ENCODE results near the gene ZBTB18.
"Not testable (repeated sequence)": the region's sequence is repeated elsewhere in the genome, so short reads cannot be mapped to it uniquely, and the experiment has no call there.

The ZBTB18 gene

GRCh38 chr1:244013100-244013499, 38.0 kb upstream of the ZBTB18 start:
- no peak for DNase-seq (ENCODE audit: insufficient read length, low spot score)
- no peak for TF ChIP-seq POLR2AphosphoS5 (IDR thresholded peaks at IDR 0.05; ENCODE audit: low read depth, low read length)
- TF ChIP-seq TAF1 (IDR thresholded peaks at IDR 0.05; ENCODE audit: low read depth, low read length), result no peak
- TF ChIP-seq POLR2A (IDR thresholded peaks at IDR 0.05; ENCODE audit: low read depth, low read length), result no peak
- no peak for TF ChIP-seq POU2F2 (IDR thresholded peaks at IDR 0.05; ENCODE audit: low read depth, low read length)
- no peak for TF ChIP-seq PAX5 (IDR thresholded peaks at IDR 0.05; ENCODE audit: insufficient read depth, low read length, severe bottlenecking)
- FAIRE-seq, result no peak

GRCh38 chr1:244014862-244015261, 36.2 kb upstream of the ZBTB18 start:
- FAIRE-seq; DNase-seq (ENCODE audit: insufficient read length, low spot score): not testable (repeated sequence)

GRCh38 chr1:244019982-244020485, 31.0 kb upstream of the ZBTB18 start:
- TF ChIP-seq TAF1 (IDR thresholded peaks at IDR 0.05; ENCODE audit: low read depth, low read length), result no peak
- no peak for FAIRE-seq
- no peak for DNase-seq (ENCODE audit: insufficient read length, low spot score)

GRCh38 chr1:244021427-244021826, 29.7 kb upstream of the ZBTB18 start:
- DNase-seq (ENCODE audit: insufficient read length, low spot score), result no peak
- FAIRE-seq, result no peak
- TF ChIP-seq POLR2A (IDR thresholded peaks at IDR 0.05; ENCODE audit: low read depth, low read length) (no peak), POLR2AphosphoS5 (IDR thresholded peaks at IDR 0.05; ENCODE audit: low read depth, low read length) (no peak), TAF1 (IDR thresholded peaks at IDR 0.05; ENCODE audit: low read depth, low read length) (no peak), PAX5 (IDR thresholded peaks at IDR 0.05; ENCODE audit: insufficient read depth, low read length, severe bottlenecking) (no peak), POU2F2 (IDR thresholded peaks at IDR 0.05; ENCODE audit: low read depth, low read length) (no peak), SPI1 (IDR thresholded peaks at IDR 0.05; ENCODE audit: low read depth, low read length) (no peak)

GRCh38 chr1:244022311-244022710, 28.8 kb upstream of the ZBTB18 start:
- TF ChIP-seq TAF1 (IDR thresholded peaks at IDR 0.05; ENCODE audit: low read depth, low read length), result no peak
- no peak for DNase-seq (ENCODE audit: insufficient read length, low spot score)
- no peak for FAIRE-seq

GRCh38 chr1:244022864-244023440, 28.1 kb upstream of the ZBTB18 start:
- no peak for DNase-seq (ENCODE audit: insufficient read length, low spot score)
- no peak for TF ChIP-seq POLR2A (IDR thresholded peaks at IDR 0.05; ENCODE audit: low read depth, low read length)
- no peak for TF ChIP-seq POLR2AphosphoS5 (IDR thresholded peaks at IDR 0.05; ENCODE audit: low read depth, low read length)
- no peak for TF ChIP-seq POU2F2 (IDR thresholded peaks at IDR 0.05; ENCODE audit: low read depth, low read length)
- no peak for TF ChIP-seq SPI1 (IDR thresholded peaks at IDR 0.05; ENCODE audit: low read depth, low read length)
- no peak for TF ChIP-seq PAX5 (IDR thresholded peaks at IDR 0.05; ENCODE audit: insufficient read depth, low read length, severe bottlenecking)
- TF ChIP-seq TAF1 (IDR thresholded peaks at IDR 0.05; ENCODE audit: low read depth, low read length), result no peak
- FAIRE-seq, result no peak

GRCh38 chr1:244027491-244028145, 23.5 kb upstream of the ZBTB18 start:
- TF ChIP-seq PAX5 (IDR thresholded peaks at IDR 0.05; ENCODE audit: insufficient read depth, low read length, severe bottlenecking), result no peak
- no peak for TF ChIP-seq TAF1 (IDR thresholded peaks at IDR 0.05; ENCODE audit: low read depth, low read length)
- no peak for TF ChIP-seq POLR2A (IDR thresholded peaks at IDR 0.05; ENCODE audit: low read depth, low read length)
- no peak for TF ChIP-seq POU2F2 (IDR thresholded peaks at IDR 0.05; ENCODE audit: low read depth, low read length)
- no peak for TF ChIP-seq SPI1 (IDR thresholded peaks at IDR 0.05; ENCODE audit: low read depth, low read length)
- FAIRE-seq, result no peak
- DNase-seq (ENCODE audit: insufficient read length, low spot score), result no peak

- DNase-seq (ENCODE audit: insufficient read length, low spot score) (no peak), FAIRE-seq (no peak)
- TF ChIP-seq POU2F2 (IDR thresholded peaks at IDR 0.05; ENCODE audit: low read depth, low read length), result no peak
- no peak for TF ChIP-seq TAF1 (IDR thresholded peaks at IDR 0.05; ENCODE audit: low read depth, low read length)
- TF ChIP-seq PAX5 (IDR thresholded peaks at IDR 0.05; ENCODE audit: insufficient read depth, low read length, severe bottlenecking), result no peak
- no peak for TF ChIP-seq SPI1 (IDR thresholded peaks at IDR 0.05; ENCODE audit: low read depth, low read length)
- no peak for TF ChIP-seq POLR2A (IDR thresholded peaks at IDR 0.05; ENCODE audit: low read depth, low read length)
- no peak for TF ChIP-seq POLR2AphosphoS5 (IDR thresholded peaks at IDR 0.05; ENCODE audit: low read depth, low read length)
Measured at GRCh38 chr1:244028701-244029100, 22.4 kb upstream of the ZBTB18 start.

GRCh38 chr1:244029124-244029523, 22.0 kb upstream of the ZBTB18 start:
- FAIRE-seq (no peak), DNase-seq (ENCODE audit: insufficient read length, low spot score) (no peak)
- no peak for TF ChIP-seq TAF1 (IDR thresholded peaks at IDR 0.05; ENCODE audit: low read depth, low read length)
- no peak for TF ChIP-seq SPI1 (IDR thresholded peaks at IDR 0.05; ENCODE audit: low read depth, low read length)
- TF ChIP-seq PAX5 (IDR thresholded peaks at IDR 0.05; ENCODE audit: insufficient read depth, low read length, severe bottlenecking), result no peak
- TF ChIP-seq POU2F2 (IDR thresholded peaks at IDR 0.05; ENCODE audit: low read depth, low read length), result no peak

GRCh38 chr1:244030481-244031040, 20.5 kb upstream of the ZBTB18 start:
- FAIRE-seq (no peak), DNase-seq (ENCODE audit: insufficient read length, low spot score) (no peak)
- no peak for TF ChIP-seq POLR2A (IDR thresholded peaks at IDR 0.05; ENCODE audit: low read depth, low read length)

- TF ChIP-seq POLR2A (IDR thresholded peaks at IDR 0.05; ENCODE audit: low read depth, low read length), result no peak
- TF ChIP-seq PAX5 (IDR thresholded peaks at IDR 0.05; ENCODE audit: insufficient read depth, low read length, severe bottlenecking), result no peak
- TF ChIP-seq POU2F2 (IDR thresholded peaks at IDR 0.05; ENCODE audit: low read depth, low read length), result no peak
- no peak for DNase-seq (ENCODE audit: insufficient read length, low spot score)
- no peak for FAIRE-seq
Measured at GRCh38 chr1:244035358-244035757, 15.7 kb upstream of the ZBTB18 start.

Measured in GM12891 (cell line).